GM23338 (cell line): ENCODE measurements around the gene MYCN.

Experiments used
- EZH2 ChIP-seq: fragments of 200-600 bp; sonication (generic); IDR thresholded peaks from one replicate; pipeline ENCODE4 v1.8.0; 2017; ENCODE audit warnings: antibody characterized with exemption, mild to moderate bottlenecking, low read depth; ENCODE audit not compliant: unreplicated experiment
- TF ChIP-seq, protein P1 (sequence below), 2 experiments: fragments of 200-600 bp in 1 of 2; sonication (generic) in 1 of 2; conservative IDR thresholded peaks; 2 replicates each; pipeline versions ENCODE4 v1.5.1 to v1.6.1; 2016 to 2017; ENCODE audit warnings: antibody characterized with exemption in 2 of 2, low read depth in 2 of 2, mild to moderate bottlenecking in 2 of 2, moderate library complexity in 1 of 2

GRCh38 chr2:15982285-15983044 is 42.1 kb downstream of the MYCN start:
- TF ChIP-seq, protein P1, sequence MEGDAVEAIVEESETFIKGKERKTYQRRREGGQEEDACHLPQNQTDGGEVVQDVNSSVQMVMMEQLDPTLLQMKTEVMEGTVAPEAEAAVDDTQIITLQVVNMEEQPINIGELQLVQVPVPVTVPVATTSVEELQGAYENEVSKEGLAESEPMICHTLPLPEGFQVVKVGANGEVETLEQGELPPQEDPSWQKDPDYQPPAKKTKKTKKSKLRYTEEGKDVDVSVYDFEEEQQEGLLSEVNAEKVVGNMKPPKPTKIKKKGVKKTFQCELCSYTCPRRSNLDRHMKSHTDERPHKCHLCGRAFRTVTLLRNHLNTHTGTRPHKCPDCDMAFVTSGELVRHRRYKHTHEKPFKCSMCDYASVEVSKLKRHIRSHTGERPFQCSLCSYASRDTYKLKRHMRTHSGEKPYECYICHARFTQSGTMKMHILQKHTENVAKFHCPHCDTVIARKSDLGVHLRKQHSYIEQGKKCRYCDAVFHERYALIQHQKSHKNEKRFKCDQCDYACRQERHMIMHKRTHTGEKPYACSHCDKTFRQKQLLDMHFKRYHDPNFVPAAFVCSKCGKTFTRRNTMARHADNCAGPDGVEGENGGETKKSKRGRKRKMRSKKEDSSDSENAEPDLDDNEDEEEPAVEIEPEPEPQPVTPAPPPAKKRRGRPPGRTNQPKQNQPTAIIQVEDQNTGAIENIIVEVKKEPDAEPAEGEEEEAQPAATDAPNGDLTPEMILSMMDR (conservative IDR thresholded peaks at IDR 0.05; ENCODE audit: low read depth in 2 of 2), result no peak
- TF ChIP-seq EZH2, result no peak
